Measurements from ENCODE around the gene TUBGCP5.

GRCh38 chr15:23038726-23039142 lies 635 bp downstream of the TUBGCP5 start:
- TF ChIP-seq POLR2A (IDR thresholded peaks at IDR 0.05) (no peak), POLR2AphosphoS5 (IDR thresholded peaks at IDR 0.05) (no peak), EP300 (IDR thresholded peaks at IDR 0.05) (no peak)
- TF ChIP-seq, protein P1, sequence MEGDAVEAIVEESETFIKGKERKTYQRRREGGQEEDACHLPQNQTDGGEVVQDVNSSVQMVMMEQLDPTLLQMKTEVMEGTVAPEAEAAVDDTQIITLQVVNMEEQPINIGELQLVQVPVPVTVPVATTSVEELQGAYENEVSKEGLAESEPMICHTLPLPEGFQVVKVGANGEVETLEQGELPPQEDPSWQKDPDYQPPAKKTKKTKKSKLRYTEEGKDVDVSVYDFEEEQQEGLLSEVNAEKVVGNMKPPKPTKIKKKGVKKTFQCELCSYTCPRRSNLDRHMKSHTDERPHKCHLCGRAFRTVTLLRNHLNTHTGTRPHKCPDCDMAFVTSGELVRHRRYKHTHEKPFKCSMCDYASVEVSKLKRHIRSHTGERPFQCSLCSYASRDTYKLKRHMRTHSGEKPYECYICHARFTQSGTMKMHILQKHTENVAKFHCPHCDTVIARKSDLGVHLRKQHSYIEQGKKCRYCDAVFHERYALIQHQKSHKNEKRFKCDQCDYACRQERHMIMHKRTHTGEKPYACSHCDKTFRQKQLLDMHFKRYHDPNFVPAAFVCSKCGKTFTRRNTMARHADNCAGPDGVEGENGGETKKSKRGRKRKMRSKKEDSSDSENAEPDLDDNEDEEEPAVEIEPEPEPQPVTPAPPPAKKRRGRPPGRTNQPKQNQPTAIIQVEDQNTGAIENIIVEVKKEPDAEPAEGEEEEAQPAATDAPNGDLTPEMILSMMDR (IDR thresholded peaks at IDR 0.05): no peak
